GM12878 (cell line): Measurements from ENCODE around the gene ELF2.

Source experiments
- CTCF ChIP-seq, 3 experiments: IDR thresholded peaks in 2 of 3; conservative IDR thresholded peaks in 1 of 3; 2 replicates each; pipeline ENCODE4 v1.5.1; 2011; ENCODE audit warnings: low read depth in 3 of 3, low read length in 3 of 3, mild to moderate bottlenecking in 3 of 3, control low read depth in 2 of 3, moderate library complexity in 2 of 3, inconsistent platforms in 1 of 3, mixed read lengths in 1 of 3; ENCODE audit not compliant: control insufficient read depth in 2 of 3, insufficient read depth in 1 of 3; ENCODE audit errors: extremely low read depth in 1 of 3
- E2F8 ChIP-seq: fragments of 450-650 bp; IDR thresholded peaks from 2 replicates; pipeline ENCODE4 v1.6.1; 2018; ENCODE audit warnings: mild to moderate bottlenecking, low read depth, moderate library complexity; ENCODE audit not compliant: partially characterized antibody
- EP300 ChIP-seq, 2 experiments: fragments of 150-350 bp in 1 of 2; IDR thresholded peaks; 2 replicates each; pipeline ENCODE4 v1.6.1; 2011 to 2012; ENCODE audit warnings: low read depth in 2 of 2, low read length in 2 of 2, borderline replicate concordance in 1 of 2, improper control_type of control experiment in 1 of 2, inconsistent platforms in 1 of 2; ENCODE audit not compliant: control insufficient read depth in 1 of 2
- EZH2 ChIP-seq: IDR thresholded peaks from 2 replicates; pipeline ENCODE4 v1.6.1; 2012; ENCODE audit warnings: low read depth, mild to moderate bottlenecking, control low read depth, inconsistent platforms, low read length, borderline replicate concordance; ENCODE audit not compliant: control insufficient read depth
- SMC3 ChIP-seq: IDR thresholded peaks from 2 replicates; pipeline ENCODE4 v1.6.1; 2011; ENCODE audit warnings: low read length, improper control_type of control experiment, borderline replicate concordance

- TF ChIP-seq EP300 (IDR thresholded peaks at IDR 0.05; ENCODE audit: borderline replicate concordance in 1 of 2, control insufficient read depth in 1 of 2, low read depth in 2 of 2, low read length in 2 of 2) (no peak), SMC3 (no peak), CTCF (IDR thresholded peaks at IDR 0.05 in 2 of 3, conservative IDR thresholded peaks at IDR 0.05 in 1 of 3; ENCODE audit: control insufficient read depth in 2 of 3, extremely low read depth in 1 of 3, insufficient read depth in 1 of 3, low read depth in 3 of 3, low read length in 3 of 3) (no peak), E2F8 (no peak), EZH2 (no peak)
These were observed 99.3 kb downstream of the ELF2 start for GRCh38 chr4:139077567-139078355.
